Right ventricle myocardium inferior (tissue), 1 donor: ENCODE data around the gene DNAJC13. TPM values are rescaled to one million over a fixed set of nuclear protein-coding genes. Genes with fewer than 3 reads are reported as not detected.
"Not testable (repeated sequence)": the region's sequence is repeated elsewhere in the genome, so short reads cannot be mapped to it uniquely, and the experiment has no call there.

Source experiments
- ATAC-seq: fragments of 200-7000 bp; cut with Tn5 transposase; one replicate; pipeline ENCODE4 v1.9.1; 2020; ENCODE audit warnings: mild to moderate bottlenecking, moderate library complexity
- DNase-seq: peaks from one replicate; pipeline ENCODE4 v3.0.0; 2021; ENCODE audit errors: missing footprints
- intact Hi-C: fragments of 100-400 bp; cut with DNase I; formaldehyde crosslinking; loops from one replicate; pipeline ENCODE4 v1.11.0; 2022
- total RNA-seq: library from RNA; stranded (reverse); fragmentation: NEBNext Ultra II Directional; extraction: Animal tissue kit (Norgen Biotek cat#: 25700); gene quantifications from one replicate; pipeline ENCODE4 v1.2.1, GENCODE V29; 2021
- donor health status: DM: no; HTN: yes; CAD: no; lungs with severe emphysema.

The DNAJC13 gene
- total RNA-seq, 1 donor from 2014 or later, result 28.1 TPM

DNA sequence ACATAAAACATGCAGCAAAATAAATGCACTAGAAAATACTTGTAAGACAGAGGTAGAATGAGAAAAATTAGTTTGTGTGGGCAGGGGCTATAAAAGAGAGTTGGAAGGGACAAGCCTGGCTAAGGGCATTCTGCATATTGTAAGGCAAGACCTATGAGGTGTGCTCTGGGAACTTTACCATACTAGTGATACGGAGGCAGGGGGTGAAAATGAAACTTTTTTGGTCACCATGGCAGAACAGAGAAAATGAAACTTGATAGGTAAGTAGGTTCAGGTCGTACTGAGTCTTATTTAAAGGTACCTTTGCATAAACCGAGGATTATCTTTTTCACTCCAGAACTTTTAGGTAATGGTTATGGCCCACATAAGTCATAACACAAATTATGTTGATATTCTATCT lies 105.1 kb downstream of the DNAJC13 start:
- no peak for ATAC-seq
- intact Hi-C loops, result no loop called here
- DNase-seq, result no peak

DNA sequence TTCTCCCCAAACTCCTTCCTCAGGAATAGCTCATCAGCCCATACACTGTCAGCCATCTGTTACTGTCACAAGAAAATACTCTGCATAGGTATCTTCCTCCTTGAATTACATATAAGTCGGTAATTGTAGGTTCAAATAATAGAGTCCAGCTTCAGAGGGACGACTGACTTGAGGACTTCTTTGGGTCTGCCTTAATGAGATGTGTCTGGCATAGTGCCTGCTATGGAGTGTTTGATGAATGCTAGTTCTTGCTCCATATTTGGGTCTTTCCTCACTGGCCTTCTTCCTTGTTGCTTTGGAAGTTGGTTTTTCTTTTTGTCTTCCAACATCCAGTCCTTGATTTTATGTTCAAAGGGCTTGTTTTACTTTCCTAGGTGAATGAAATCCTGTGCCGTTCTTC lies 113.3 kb downstream of the DNAJC13 start:
- intact Hi-C loops, result no loop called here
- ATAC-seq (no peak), DNase-seq (no peak)

DNA sequence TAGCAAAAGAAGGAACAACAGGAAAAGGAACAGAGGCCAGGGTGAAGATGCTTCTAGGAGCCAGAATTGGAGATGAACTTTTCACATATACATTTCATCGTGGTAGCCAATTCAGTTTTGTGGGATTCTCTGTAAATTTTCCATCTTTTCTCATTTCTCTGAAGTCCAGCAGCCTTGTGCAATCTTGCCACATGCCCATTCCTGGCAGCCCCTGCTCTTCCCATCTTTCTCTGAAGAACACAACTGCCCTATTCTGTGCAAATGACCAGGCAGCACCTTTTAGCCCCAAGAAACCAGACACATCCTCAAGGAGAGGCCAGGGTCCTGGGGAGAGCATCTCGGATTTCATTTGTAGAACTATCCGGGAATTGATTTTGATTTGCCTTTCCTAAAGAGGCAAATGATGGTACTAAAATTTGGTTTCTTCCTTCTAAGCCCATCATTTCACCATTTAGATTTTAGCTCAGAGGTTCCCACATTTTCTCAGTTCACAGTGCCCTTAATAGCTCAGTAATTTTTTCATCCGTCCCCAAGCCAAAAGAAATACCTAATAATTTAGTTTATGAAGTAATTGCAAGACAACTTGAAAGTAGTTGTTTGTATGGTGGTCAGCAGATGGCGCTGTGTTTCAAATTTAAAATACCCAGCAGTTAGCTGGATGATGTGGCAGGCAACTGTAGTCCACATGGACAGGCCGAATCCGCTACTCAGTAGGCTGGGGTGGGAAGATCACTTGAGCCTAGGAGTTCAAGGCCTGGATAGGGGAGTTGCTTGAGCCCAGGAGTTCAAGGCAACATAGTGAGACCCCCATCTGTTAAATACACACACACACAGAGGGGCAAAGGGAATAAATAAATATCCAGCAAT lies 118.5 kb downstream of the DNAJC13 start:
- DNase-seq (no peak), ATAC-seq (peak; percentile 82)
- intact Hi-C loops, result loop anchor here (1.0 kb wide), 1 partner anchor 106 kb away; no protein-coding TSS in a partner anchor

DNA sequence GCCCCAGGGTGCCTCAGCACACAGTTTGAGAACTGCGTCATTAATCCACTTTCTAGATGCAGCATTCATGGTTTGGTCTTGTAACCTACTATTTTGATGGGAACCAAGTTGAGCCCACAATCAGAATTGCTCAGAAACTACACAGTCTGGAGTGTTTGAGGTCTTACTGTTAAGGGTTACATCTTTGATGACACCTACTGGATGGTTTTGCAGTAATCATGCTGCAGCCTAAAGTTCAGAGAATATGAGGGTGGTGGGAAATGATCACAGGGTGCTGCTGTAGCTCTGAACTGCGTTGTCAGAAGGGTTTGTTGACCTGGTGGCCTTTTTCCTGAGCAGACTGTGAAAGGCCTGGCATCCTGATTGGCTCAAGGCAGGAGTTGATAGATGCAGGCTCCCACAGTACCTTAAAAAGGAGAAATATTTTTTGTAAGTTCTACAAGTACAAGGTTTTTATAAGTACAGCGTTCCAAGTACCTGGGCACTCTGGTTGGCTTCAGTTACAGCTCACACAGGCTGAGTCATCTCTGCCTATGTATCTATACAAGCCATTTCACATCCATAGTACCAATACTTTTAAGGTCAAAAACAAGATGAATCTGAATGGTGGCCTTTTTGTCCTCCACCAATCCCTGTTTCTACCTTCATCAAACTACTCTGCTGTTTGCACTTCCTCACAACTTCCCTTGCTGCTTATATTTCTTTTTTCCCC lies 119.3 kb downstream of the DNAJC13 start:
- no peak for DNase-seq
- ATAC-seq, result peak; percentile 15
- intact Hi-C loops, result loop anchor here (1.0 kb wide), 1 partner anchor 106 kb away; no protein-coding TSS in a partner anchor

DNA sequence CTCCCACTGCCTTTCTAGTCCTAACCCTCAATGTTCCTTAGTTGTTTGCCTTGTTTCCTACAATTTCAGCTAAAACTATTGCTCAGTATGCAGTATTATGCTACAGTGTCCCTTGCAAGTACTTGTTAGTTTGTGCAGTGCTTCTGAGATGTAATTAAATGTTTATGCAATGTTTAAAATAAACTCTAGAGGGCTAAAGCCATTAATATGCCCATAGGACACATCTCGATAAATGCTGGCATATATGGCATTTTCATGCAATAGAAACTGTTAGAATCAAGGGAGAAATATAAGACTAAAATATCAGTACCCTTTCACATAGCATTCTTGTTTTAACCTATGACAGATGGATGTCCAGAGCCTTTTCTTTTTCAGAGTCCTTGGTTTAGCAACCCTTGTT lies 120.0 kb downstream of the DNAJC13 start:
- no peak for ATAC-seq
- intact Hi-C loops, result no loop called here
- DNase-seq, result no peak

DNA sequence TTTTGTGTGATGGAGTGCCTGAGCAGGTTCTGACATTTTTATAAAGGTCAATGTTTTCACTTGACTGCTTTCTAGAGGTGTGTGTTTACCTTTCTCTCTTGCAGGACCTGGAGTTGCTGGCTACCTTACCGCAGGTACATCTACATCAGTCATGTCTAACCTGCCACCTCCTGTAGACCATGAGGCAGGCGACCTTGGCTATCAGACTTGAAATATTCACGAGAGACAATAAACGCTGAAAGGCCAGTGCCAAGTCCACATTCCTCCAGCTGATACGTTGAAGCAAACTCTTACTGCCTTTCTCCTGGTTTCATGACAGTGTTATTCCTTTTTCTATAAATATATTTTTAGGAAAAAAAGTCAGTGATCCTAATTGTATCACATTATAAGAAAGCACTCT lies 120.8 kb downstream of the DNAJC13 start:
- intact Hi-C loops, result no loop called here
- no peak for DNase-seq
- ATAC-seq, result no peak

DNA sequence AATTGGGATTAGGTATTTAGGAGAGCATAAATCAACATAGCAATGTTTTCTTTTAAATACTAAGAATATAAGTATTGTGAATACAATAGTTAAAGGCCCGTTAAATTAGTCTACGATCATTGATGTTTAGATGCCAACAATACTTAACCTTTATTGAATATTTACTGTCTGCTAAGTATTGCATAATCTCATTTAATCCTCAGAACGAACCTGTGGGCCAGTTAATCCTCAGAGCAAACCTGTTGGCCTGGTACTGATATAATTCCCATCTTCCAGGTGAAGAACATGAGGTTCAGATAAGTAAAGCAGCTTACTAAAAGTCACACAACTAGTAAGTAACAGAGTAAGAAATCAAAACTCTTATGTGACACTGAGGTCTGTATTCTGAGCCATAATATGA lies 122.4 kb downstream of the DNAJC13 start:
- ATAC-seq (no peak), DNase-seq (no peak)
- intact Hi-C loops, result no loop called here

DNA sequence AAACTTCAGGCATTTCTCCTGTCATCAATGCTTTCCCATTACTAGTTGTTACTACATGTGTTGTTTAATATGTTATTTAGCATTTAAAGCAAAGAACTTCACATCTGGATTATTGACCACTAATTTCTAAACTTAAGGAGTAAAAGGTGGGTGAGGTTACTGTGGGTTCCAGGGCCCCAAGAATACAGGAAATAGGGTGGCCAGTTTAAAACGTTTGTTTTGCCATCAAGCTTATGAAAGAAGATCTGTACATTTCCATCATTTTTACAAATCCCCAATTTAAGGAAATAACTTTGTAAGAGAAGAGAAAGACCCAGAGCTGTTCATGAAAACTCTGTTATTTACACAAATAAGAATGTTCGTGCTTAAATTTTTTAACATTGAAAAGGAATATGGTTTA lies 125.3 kb downstream of the DNAJC13 start:
- ATAC-seq, result no peak
- intact Hi-C loops, result no loop called here
- no peak for DNase-seq

DNA sequence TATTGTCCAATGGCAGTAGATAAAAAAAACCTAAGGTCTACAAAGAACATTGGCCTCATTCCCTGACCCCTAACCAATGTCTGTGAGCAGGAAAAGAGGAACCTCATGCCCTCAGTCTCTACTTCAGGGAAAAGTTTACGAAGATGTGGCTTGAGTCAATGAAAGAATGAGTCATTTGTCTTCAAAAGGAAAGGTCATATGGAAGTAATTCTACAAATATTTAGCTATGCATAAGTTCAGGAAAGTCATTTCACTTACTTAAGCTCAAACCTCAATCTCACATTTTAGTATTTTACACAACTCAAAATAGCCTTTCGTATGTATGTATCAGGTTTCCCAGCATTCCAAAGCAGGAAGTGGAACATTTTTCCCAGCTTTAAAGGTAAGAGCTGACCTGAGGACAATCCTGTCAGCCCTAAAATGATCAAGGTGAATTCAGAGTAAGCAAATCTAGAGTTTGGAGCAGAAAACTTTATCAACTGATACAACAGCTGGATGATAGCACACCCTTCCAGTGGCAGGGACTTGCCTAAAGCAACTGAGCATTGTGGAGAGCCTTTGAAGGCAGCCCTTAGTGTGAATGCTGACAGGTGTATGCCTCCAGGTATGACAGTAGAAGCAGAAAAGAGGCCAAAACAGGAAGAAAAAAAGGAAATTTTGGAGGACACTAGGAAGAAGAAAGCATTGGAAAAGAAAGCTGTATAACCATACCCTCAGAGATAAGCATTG lies 125.9 kb downstream of the DNAJC13 start:
- intact Hi-C loops, result no loop called here
- DNase-seq, result no peak
- ATAC-seq, result no peak

DNA sequence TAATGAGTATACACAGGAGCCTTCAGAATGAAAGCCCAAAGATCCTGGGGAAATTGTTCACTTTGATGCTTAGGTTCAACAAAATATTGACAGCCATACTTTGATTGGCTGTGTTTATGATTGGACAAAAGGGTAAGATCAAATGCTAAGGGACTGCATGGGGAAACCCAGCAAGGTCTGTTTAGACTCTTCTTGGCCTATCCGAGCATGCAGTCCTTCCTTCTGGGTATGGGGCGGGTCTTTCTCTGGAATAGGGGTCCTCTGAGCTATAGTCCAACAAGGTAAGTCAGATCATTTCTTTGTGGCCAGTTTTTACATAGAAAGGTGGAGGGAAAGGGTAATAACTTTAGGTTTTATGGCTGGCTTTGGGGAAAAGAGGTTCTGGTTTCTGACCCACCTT lies 126.8 kb downstream of the DNAJC13 start:
- DNase-seq (no peak), ATAC-seq (no peak)
- intact Hi-C loops, result no loop called here

DNA sequence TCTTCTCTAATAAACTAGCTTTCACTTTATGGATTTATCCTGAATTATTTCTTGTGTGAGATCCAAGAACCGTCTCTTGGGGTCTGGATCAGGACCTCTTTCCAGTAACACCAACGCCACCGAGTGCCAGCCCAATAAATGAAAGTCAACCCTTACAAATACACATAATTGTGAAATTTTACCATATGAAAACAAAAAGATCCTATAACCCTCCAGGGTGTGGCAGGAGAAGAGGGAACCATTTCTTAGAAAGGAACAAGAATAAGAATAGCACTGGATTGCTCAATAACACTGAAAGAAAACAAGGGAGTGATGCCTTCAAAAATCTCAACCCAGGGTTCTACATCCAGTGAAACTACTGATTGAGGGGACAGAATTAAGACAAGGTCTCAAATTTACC lies 128.2 kb downstream of the DNAJC13 start:
- intact Hi-C loops, result no loop called here
- DNase-seq (no peak), ATAC-seq (peak; percentile 68)

DNA sequence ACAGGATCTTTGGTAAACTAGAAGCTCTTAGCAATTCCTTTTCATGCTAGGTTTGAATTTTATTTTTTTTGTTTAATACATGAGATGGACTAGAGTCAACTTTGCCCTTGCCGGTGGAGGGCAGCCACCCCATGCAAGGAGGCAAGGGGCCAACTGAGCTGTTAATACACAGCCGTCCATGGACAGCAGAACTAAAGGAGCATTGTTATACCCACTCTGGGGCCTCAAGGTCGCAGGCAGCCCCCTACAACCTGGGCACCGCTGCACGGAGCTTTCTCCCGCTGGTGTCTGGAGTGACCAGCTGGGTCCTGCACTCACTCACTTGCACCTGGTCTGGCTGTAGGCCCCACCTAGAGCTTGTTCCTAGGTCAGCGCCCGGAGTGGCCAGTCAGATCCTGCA lies 131.9 kb downstream of the DNAJC13 start:
- intact Hi-C loops, result no loop called here
- ATAC-seq, result no peak
- peak; percentile 65 for DNase-seq

DNA sequence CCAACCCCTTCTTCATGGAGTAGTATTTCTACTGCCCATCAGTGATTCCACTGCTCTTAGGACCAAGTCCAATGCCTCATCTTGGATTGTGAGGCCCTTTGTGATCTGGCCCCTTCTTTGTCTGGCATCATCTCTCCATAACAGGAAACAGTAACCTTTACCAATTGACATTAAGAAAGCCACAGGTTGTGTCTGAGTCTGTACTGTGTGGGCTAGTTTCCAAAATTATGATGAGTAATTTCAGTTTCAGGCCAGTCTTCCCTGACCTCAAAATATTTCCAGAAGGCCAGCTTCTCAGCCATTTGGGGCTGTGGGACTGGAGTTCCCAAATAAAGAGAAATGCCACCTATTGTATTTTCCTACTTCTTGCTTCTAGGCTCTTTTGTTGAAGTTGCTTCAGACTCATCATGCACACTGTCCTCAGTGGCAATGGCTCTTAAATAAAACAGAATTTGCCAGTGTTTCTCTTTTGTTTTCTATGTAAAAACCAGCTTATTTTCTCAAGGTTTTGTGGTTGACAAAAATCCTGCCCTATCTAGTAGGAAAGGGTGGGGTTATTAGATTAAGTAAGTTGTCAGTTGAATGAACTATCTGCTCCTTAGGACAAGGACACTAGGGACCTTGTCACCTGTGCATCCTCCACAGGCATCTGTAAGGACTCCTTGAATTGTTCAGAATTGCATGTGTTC lies 132.7 kb downstream of the DNAJC13 start:
- intact Hi-C loops, result no loop called here
- no peak for DNase-seq
- no peak for ATAC-seq

DNA sequence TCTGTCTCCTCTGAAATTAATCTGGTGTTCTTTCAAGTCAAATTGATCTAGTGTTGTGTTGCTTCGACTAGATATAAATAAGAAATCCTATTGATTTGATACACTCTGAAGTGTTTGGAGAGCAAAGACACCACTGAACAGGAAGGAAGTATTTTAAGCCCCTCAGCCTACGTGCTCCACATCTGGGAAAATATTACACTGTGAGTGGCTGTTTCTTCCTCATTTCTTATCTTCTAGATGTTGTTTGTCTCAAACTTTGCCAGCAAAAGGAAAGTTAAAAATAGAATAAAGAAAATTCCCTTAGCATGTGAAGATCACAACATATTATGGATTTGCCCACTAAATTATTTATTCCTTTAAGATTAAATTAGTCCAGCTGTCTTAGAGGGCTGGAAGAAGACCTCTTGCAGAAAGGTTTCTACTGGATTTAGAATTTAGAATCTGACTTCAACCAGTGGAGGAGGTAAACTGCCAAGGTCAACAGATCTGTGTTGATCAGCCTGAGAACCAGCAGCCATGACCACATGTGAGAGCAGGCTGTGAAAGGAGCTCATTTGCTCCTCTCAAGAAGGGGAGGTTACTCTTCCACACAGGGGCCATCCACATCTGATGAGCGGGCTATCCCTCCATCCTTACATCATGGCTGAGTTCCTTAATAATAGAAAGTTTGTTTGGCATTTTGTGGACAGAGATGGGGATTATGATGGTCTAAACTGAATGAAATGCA lies 133.4 kb downstream of the DNAJC13 start:
- intact Hi-C loops, result no loop called here
- no peak for ATAC-seq
- no peak for DNase-seq

DNA sequence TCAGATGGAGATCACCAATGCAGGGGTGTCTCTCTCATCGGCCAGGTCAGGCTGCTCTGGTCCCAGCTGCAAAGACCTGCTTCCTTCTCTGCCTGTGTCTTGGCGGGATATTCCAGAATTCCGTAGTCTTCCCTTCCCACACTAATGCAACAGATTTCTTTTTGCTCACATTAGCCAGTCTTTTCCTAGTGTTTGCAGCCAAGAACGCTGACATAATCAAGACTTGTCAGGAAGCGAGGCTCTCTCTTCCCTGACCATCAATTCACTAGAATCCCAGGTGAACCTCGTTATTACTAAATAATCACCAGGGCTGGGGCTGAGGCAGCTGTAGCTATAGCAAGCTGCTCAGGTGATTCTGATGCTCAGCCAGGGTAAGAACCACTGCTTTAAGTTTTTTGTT lies 136.5 kb downstream of the DNAJC13 start:
- ATAC-seq, result peak; percentile 23
- DNase-seq, result no peak
- intact Hi-C loops, result no loop called here

DNA sequence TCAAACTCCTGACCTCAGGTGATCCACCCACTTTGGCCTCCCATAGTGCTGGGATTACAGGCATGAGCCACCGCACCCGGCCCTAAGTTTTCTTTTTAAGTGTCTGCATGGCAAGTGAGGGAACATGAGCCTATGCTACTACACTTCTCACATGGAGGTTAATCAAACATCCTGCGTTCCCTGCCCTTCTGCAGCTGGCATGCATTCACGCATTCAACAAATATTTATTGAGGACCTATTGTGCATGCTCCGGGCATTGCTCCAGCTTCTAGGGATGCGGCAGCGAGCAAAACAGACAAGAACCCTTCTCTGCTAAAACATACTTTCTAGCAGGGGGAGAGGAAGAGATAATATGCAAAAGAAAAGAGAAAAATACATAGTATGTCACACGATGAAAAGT lies 137.1 kb downstream of the DNAJC13 start:
- DNase-seq, result no peak
- intact Hi-C loops, result no loop called here
- no peak for ATAC-seq

DNA sequence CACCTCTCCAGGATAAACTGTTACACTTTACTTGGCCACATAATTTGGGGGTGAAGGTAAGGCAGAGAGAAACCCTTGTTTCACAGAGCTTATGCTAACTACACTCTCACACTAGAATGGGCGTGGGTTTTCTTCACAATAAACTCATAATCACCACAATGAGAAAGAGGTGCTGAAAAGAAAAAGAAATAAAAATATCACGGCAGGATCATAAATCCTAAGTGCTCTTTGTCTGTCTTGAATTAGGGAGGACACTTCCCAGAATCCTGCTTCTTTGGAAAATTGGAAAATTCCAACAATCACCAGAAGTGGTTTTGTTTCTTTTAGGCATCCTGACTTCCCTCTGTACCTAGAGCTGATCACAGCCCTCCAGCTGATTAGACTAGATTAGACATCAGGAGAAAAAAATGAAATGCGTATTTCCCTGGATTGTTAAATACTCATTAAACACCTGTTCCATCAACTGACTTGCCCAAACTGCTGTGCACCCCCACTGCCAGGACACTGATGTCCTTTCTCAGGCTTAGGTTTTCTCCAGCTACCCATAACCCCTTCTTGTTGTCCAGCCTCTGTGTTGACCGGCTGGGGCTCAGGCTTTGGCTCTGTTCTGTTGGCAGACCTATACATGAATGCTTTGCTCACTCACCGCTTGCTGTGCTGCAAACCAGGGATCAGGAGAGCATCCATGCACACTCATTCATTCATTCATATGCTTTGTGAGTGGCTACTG lies 138.2 kb downstream of the DNAJC13 start:
- intact Hi-C loops, result no loop called here
- no peak for DNase-seq
- no peak for ATAC-seq

DNA sequence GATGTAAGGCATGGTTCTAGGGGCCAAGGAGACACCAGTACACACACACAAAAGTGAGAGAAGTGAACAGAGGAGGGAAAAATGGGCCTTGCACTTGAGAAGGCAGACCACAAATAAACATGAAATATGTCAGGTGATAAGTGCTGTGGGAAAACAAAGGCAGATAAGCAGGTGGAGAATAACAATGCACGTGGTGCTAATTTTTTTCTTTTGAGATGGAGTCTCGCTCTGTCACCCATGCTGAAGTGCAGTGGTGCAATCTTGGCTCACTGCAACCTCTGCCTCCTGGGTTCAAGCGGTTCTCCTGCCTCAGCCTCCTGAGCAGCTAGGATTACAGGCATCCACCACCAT lies 138.7 kb downstream of the DNAJC13 start:
- ATAC-seq, intact Hi-C loops, DNase-seq: not testable (repeated sequence)
